ENCODE results near the gene ZNF200.

The ZNF200 gene

DNA sequence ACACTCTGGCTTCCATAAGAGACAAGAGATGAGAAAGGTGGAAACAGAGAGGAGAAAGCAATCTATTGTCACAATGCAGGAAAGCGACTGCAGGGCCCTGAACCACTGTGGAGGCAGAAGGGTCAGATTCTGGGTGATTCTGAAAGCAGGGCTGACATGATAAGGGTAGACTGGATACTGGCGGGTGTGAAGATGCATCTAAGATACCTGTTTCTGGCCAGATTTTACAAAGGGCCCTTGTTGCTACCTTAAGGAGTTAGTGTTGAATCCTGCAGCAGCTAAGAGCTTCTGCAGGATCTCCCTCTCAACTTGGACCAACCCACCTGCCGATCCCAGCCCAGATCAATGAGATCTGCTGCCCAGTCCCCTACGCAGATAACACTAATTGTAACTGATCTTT, 27.6 kb upstream of the ZNF200 start:
- DNase-seq (ENCODE audit: low read depth), result no peak
- H3K4me3 ChIP-seq (ENCODE audit: low read length), result no peak overlapping the region
- TF ChIP-seq, protein P1, sequence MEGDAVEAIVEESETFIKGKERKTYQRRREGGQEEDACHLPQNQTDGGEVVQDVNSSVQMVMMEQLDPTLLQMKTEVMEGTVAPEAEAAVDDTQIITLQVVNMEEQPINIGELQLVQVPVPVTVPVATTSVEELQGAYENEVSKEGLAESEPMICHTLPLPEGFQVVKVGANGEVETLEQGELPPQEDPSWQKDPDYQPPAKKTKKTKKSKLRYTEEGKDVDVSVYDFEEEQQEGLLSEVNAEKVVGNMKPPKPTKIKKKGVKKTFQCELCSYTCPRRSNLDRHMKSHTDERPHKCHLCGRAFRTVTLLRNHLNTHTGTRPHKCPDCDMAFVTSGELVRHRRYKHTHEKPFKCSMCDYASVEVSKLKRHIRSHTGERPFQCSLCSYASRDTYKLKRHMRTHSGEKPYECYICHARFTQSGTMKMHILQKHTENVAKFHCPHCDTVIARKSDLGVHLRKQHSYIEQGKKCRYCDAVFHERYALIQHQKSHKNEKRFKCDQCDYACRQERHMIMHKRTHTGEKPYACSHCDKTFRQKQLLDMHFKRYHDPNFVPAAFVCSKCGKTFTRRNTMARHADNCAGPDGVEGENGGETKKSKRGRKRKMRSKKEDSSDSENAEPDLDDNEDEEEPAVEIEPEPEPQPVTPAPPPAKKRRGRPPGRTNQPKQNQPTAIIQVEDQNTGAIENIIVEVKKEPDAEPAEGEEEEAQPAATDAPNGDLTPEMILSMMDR (conservative IDR thresholded peaks at IDR 0.05; ENCODE audit: low read length), result no peak

DNA sequence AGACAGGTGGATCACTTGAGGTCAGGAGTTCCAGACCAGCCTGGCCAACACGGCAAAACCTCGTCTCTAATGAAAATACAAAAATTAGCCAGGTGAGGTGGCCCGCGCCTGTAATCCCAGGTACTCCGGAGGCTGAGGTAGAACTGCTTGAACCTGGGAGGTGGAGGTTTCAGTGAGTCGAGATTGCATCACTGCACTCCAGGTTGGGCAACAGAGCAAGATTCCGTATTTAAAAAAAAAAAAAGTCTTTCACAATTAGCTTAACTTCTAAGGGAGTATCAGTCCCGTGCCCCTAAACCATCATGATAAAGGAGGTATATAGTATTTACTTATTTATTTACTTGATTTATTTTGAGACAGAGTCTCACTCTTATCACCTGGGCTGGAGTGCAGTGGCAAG, 24.9 kb upstream of the ZNF200 start:
- DNase-seq (ENCODE audit: low read depth), result no peak
- no peak overlapping the region for H3K4me3 ChIP-seq (ENCODE audit: low read length)
- TF ChIP-seq, protein P1 (conservative IDR thresholded peaks at IDR 0.05; ENCODE audit: low read length), result no peak

DNA sequence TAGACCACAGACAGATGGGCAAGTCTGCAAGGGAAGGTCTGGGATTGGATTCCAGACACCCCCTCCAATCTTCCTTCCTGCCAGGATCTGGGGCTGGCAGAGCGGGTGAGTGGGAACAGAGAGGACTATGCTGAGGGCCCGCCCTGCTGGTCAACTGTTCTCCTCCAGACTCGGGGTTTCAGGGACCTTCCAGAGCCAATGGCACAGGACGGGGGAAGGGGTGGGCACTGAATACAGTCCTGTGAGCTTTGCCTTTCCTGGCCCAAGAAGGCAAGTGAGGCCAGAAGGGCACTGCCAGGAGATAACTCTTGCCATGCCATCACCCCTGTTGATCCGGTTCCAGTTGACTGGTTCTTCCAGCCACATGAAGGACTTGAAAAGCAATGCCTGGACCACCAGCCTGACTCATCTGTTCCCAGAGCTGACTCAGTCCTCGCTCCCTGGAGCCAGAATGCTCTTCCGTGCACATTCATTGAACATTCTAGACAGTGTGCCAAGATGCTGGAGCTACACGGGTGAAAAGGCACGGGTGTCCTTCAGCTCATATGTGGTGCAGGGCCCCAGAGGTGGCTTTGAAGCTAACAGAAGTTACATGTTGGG, 22.0 kb upstream of the ZNF200 start:
- TF ChIP-seq, protein P1 (conservative IDR thresholded peaks at IDR 0.05; ENCODE audit: low read length), result no peak
- no peak overlapping the region for H3K4me3 ChIP-seq (ENCODE audit: low read length)
- peak; percentile 41 for DNase-seq (ENCODE audit: low read depth)

DNA sequence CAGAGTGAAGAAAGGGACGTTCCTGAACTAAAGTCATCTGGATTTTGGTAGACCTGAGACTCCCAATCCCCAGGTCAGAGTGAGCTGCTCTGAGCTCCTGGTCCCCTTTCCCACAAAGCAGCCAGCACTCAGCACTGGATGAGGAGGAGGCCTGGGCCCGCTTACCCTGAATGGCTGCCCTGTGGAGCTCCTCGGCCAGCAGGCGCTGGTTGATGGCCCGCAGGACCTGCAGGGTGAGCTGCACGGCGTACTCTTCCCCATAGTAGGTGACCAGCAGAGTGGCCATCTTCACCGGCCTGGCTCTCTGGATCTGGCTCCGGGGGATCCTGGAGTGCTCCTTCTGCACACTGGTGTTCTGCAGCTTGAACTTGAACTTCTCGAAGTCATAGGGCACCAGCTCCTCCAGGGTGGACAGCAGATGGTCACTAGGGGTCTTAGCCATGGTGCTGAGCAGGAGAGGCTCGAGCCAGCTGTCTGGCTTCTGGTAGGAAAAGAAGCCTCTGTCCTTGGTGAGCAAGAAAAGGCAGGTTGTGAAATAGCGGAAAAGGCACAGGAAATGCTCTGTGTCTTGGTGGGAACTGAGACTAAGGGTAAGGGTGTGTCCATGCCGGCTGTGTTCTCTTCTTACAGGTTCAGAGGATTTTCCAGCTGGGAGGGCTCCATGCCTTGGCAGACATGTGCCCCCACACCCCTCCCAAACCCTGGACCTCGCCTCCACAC, 21.3 kb upstream of the ZNF200 start, which contains the start of gene MEFV:
MEFV (minus strand) TSS at position 488 of the 720 bp plus-strand sequence; CDS start at position 442, 46 bp downstream.
- TF ChIP-seq, protein P1 (conservative IDR thresholded peaks at IDR 0.05; ENCODE audit: low read length), result no peak
- H3K4me3 ChIP-seq (ENCODE audit: low read length), result no peak within 1 kb of the TSS
- DNase-seq (ENCODE audit: low read depth), result no peak

DNA sequence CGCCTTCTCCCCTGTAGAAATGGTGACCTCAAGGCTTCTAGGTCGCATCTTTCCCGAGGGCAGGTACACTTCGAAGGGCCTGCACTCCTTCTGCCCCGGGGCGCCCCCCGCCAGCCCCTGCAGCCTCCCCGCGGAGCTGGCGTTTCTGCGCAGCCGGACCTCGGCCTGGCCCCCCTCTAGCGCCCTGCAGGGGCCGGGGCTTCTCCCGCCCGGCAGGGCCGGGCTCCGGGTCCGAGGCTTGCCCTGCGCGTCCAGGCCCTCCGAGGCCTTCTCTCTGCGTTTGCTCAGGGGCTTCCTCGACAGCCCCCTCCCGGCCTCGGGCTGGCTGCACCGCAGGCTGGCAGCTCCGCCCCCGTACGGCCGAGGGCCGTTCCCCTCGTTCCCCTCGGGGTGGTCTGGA, 19.4 kb upstream of the ZNF200 start:
- DNase-seq (ENCODE audit: low read depth), result no peak
- no peak overlapping the region for H3K4me3 ChIP-seq (ENCODE audit: low read length)
- TF ChIP-seq, protein P1 (conservative IDR thresholded peaks at IDR 0.05; ENCODE audit: low read length), result no peak

DNA sequence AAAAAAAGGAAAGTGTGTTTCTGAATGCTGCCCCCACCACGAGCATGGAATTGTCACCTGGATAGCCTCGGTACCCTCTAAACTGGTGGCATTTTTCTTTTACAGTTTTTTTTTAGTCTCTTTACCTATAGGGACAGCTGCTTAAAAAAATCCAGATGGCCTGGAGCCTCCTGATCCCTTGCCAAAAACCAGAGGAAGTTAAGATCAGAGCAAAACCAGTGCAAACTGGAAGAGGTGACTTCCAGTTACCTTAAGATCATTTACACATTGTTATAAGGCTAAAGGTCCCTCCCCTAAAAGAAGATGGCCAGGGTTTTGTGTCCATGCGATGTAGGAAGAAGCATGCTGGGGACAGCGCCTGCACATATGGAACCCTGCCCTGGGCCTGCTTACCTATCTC, 18.0 kb upstream of the ZNF200 start:
- no peak overlapping the region for H3K4me3 ChIP-seq (ENCODE audit: low read length)
- no peak for DNase-seq (ENCODE audit: low read depth)
- TF ChIP-seq, protein P1 (conservative IDR thresholded peaks at IDR 0.05; ENCODE audit: low read length), result no peak

DNA sequence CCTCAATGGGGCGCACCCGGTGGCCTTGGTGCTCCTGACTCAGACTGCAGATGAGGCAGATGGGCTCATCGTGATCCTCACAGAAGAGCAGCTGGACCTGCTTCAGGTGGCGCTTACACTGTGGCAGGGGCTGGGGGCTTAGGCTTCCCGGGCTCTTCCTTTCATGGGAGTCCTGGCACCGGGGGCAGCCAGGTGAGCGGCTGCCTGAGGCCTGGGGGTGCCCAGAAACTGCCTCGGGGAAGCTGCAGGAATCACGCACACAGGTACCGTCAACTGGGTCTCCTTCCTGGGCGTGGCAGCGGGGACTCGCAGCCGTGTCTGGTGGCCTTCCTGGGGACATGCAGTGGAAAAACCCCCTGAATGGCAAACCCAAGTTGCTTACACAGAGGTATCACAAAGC, 14.5 kb upstream of the ZNF200 start:
- H3K4me3 ChIP-seq (ENCODE audit: low read length), result no peak overlapping the region
- TF ChIP-seq, protein P1 (conservative IDR thresholded peaks at IDR 0.05; ENCODE audit: low read length), result no peak
- DNase-seq (ENCODE audit: low read depth), result no peak

All from AG10803 (cell line).